ENCODE data around the gene TDRD10.

DNA sequence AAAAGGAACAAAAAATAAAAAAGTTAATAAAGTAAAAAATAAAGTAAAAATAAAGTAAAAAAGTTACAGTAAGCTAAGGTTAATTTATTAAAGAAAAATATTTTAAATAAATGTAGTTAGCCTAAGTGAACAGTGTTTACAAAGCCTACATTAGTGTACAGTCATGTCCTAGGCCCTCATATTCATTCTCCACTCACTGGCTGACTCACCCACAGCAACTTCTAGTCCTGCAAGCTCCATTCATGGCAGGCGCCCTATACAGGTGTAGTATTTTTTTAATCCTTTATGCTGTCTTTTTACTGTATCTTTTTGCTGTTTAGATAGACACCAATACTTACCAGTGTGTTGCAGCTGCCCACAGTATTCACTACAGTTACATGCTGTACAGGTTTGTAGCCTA, 93.6 kb downstream of the TDRD10 start:
- TF ChIP-seq CTCF (conservative IDR thresholded peaks at IDR 0.05; ENCODE audit: low read depth, low read length) (no peak), RFX5 (IDR thresholded peaks at IDR 0.05; ENCODE audit: low read depth, low read length) (no peak), POLR2A (IDR thresholded peaks at IDR 0.05; ENCODE audit: low read depth, low read length) (no peak), RAD21 (IDR thresholded peaks at IDR 0.05; ENCODE audit: low read length) (no peak), ELK1 (IDR thresholded peaks at IDR 0.05; ENCODE audit: borderline replicate concordance, low read depth, low read length) (no peak), MAFK (IDR thresholded peaks at IDR 0.05; ENCODE audit: low read depth, low read length) (no peak), MXI1 (IDR thresholded peaks at IDR 0.05; ENCODE audit: borderline replicate concordance, low read depth, low read length) (no peak), MAZ (IDR thresholded peaks at IDR 0.05; ENCODE audit: borderline replicate concordance, low read depth, low read length) (no peak), NFE2L2 (IDR thresholded peaks at IDR 0.05; ENCODE audit: low read depth, low read length) (no peak)
- TF ChIP-seq, protein P1, sequence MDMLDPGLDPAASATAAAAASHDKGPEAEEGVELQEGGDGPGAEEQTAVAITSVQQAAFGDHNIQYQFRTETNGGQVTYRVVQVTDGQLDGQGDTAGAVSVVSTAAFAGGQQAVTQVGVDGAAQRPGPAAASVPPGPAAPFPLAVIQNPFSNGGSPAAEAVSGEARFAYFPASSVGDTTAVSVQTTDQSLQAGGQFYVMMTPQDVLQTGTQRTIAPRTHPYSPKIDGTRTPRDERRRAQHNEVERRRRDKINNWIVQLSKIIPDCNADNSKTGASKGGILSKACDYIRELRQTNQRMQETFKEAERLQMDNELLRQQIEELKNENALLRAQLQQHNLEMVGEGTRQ (IDR thresholded peaks at IDR 0.05; ENCODE audit: low read depth, low read length): no peak

Measured in IMR-90 (cell line).